ENCODE results near the gene MAML1. TPM values are rescaled to one million over a fixed set of nuclear protein-coding genes. Genes with fewer than 3 reads are reported as not detected.

Gene MAML1
- total RNA-seq, 1 donor from 2014 or later, result 27.8 TPM

DNA sequence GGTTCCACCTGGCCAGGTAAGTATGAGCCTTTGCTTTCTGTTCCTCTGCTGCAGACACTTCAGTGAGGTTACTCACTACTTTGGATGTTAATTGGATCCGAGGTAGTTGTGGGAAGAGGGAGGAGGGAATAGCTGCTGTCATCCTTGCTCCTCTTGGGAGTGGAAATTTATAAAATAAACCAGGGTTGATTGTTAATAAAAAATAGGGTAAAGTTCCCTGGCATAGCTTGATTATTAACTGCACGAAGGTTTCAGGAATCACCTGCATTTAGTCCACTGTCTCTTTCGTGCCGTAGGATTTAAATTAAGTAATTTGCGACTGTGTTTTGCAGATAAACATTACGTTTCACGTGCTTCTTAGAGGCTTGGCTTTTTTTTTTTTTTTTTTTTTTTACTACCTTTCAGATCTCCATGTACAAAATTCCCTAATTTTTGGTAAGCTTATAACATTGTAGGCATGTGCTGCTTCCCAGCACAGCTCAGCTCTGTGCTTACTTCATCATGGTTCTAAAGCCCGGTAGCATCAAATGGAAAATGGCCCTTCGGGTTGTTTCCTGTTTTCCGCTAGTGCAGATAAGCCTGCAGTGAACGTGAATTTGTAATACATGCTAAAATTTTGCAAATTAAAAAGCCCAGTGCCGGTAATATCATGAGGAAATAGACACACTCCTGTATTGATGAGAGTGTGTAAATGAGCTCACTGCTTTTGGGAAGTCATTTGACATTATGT lies 34.3 kb downstream of the MAML1 start:
- H3K9me3 ChIP-seq, result no peaks in the 10 kb centered on the region
- ATAC-seq (no peak), DNase-seq (no peak)
- no peak for TF ChIP-seq CTCF (IDR thresholded peaks at IDR 0.05)
- intact Hi-C loops (cut with DNase I), result no loop called here
- H3K27ac ChIP-seq, result no peak overlapping the region
- H3K36me3 ChIP-seq, result peaks cover 66% of the 10 kb centered on the region
- no peak overlapping the region for H3K4me3 ChIP-seq
- H3K27me3 ChIP-seq (ENCODE audit: low read depth), result no peaks in the 10 kb centered on the region
- H3K4me1 ChIP-seq, result peaks cover 58% of the 10 kb centered on the region

- Histone ChIP-seq H3K27me3 (ENCODE audit: low read depth) (no peaks in the 10 kb centered on the region), H3K4me1 (peaks cover 51% of the 10 kb centered on the region), H3K27ac (no peak overlapping the region), H3K9me3 (no peaks in the 10 kb centered on the region), H3K4me3 (no peak overlapping the region), H3K36me3 (peaks cover 73% of the 10 kb centered on the region)
- intact Hi-C loops (cut with DNase I), result no loop called here
- DNase-seq (no peak), ATAC-seq (no peak)
- no peak for TF ChIP-seq CTCF (IDR thresholded peaks at IDR 0.05)
Measured at GRCh38 chr5:179767496-179768100, 35.0 kb downstream of the MAML1 start.

DNA sequence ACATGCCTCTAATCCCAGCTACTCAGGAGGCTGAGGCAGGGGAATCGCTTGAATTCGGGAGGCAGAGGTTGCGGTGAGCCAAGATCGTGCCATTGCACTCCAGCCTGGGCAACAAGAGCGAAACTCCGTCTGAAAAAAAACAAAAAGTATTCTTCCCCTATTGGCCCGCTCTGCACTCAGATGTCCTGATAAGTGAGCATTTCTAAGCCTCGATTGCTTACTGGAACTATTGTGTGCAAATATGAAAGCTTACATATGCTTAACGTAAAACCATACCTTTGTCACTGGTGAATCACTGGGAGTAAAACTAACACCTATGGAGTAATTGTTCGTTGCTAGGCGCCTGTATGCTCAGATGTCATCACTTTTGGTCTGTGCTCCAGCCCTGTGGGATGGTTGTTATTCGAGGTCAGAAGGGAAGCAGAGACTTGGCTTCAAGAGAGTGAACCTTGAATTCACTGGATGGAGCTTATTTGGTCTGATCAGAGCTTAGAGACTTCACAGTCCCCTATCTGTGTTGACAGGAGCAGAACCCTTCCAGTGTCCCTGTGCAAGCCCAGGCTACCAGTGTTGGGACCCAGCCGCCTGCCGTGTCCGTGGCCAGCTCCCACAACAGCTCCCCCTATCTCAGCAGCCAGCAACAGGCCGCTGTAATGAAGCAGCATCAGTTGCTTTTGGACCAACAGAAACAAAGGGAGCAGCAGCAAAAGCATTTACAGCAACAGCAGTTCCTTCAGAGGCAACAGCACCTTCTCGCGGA lies 35.9 kb downstream of the MAML1 start:
- Histone ChIP-seq H3K4me3 (no peak overlapping the region), H3K36me3 (peaks cover 82% of the 10 kb centered on the region), H3K4me1 (peaks cover 42% of the 10 kb centered on the region), H3K27me3 (ENCODE audit: low read depth) (no peaks in the 10 kb centered on the region), H3K9me3 (no peaks in the 10 kb centered on the region), H3K27ac (no peak overlapping the region)
- TF ChIP-seq CTCF (IDR thresholded peaks at IDR 0.05), result no peak
- ATAC-seq, result no peak
- DNase-seq, result no peak
- intact Hi-C loops (cut with DNase I), result no loop called here

GRCh38 chr5:179769271-179769670 lies 36.6 kb downstream of the MAML1 start:
- ATAC-seq, result no peak
- no peak for DNase-seq
- no peak overlapping the region for H3K4me3 ChIP-seq
- no peaks in the 10 kb centered on the region for H3K9me3 ChIP-seq
- intact Hi-C loops (cut with DNase I), result no loop called here
- peaks cover 90% of the 10 kb centered on the region for H3K36me3 ChIP-seq
- H3K27ac ChIP-seq, result no peak overlapping the region
- no peaks in the 10 kb centered on the region for H3K27me3 ChIP-seq (ENCODE audit: low read depth)
- no peak for TF ChIP-seq CTCF (IDR thresholded peaks at IDR 0.05)
- peaks cover 34% of the 10 kb centered on the region for H3K4me1 ChIP-seq

- intact Hi-C loops (cut with DNase I), result no loop called here
- no peaks in the 10 kb centered on the region for H3K27me3 ChIP-seq (ENCODE audit: low read depth)
- H3K27ac ChIP-seq, result no peak overlapping the region
- no peak overlapping the region for H3K4me3 ChIP-seq
- peaks cover 95% of the 10 kb centered on the region for H3K36me3 ChIP-seq
- ATAC-seq, result no peak
- H3K9me3 ChIP-seq, result no peaks in the 10 kb centered on the region
- H3K4me1 ChIP-seq, result peaks cover 29% of the 10 kb centered on the region
- no peak for DNase-seq
- TF ChIP-seq CTCF (IDR thresholded peaks at IDR 0.05), result no peak
Measured at GRCh38 chr5:179769796-179770195, 37.2 kb downstream of the MAML1 start.

All from lower lobe of right lung (tissue), 2 donors.